K562 (cell line): Measurements from ENCODE around the gene UQCRH. TPM values are rescaled to one million over a fixed set of nuclear protein-coding genes. Genes with fewer than 3 reads are reported as not detected.

Source experiments
- ARHGAP35 ChIP-seq: fragments of 450-650 bp; IDR thresholded peaks from 2 replicates; pipeline ENCODE4 v1.6.1; 2018; ENCODE audit not compliant: partially characterized antibody
- BCL6 ChIP-seq: fragments of 250-450 bp; sonication (Bioruptor Pico); IDR thresholded peaks from 2 replicates; pipeline ENCODE4 v1.4.0; 2020
- BRF2 ChIP-seq: IDR thresholded peaks from 3 replicates; pipeline ENCODE4 v1.6.1; 2011; ENCODE audit warnings: borderline replicate concordance, mild to moderate bottlenecking; ENCODE audit not compliant: insufficient read length, insufficient read depth
- FOXA3 ChIP-seq, 2 experiments: fragments of 450-650 bp in 1 of 2; sonication (generic) in 1 of 2; formaldehyde crosslinking; IDR thresholded peaks in 1 of 2; conservative IDR thresholded peaks in 1 of 2; 2 replicates each; pipeline versions ENCODE4 v1.4.0 to v1.8.0; 2020 to 2022; ENCODE audit warnings: mild to moderate bottlenecking in 2 of 2, missing genetic modification reagents in 1 of 2
- FOXK2 ChIP-seq, 2 experiments: fragments of 450-650 bp; IDR thresholded peaks in 1 of 2; conservative IDR thresholded peaks in 1 of 2; 2 replicates each; pipeline ENCODE4 v1.6.1; 2016; ENCODE audit warnings: low read depth in 2 of 2, mild to moderate bottlenecking in 1 of 2
- GABPB2 ChIP-seq: fragments of 250-450 bp; sonication (Bioruptor Pico); conservative IDR thresholded peaks from 2 replicates; pipeline ENCODE4 v1.5.1; 2021; ENCODE audit warnings: mild to moderate bottlenecking
- HEY1 ChIP-seq: fragments of 250-450 bp; sonication (Bioruptor Pico); IDR thresholded peaks from 2 replicates; pipeline ENCODE4 v1.5.0; 2020; ENCODE audit warnings: mild to moderate bottlenecking, moderate library complexity, borderline replicate concordance
- ID3 ChIP-seq, 2 experiments: fragments of 250-450 bp in 1 of 2; fragments of 450-650 bp in 1 of 2; sonication (Bioruptor Pico) in 1 of 2; IDR thresholded peaks; 2 replicates each; pipeline versions ENCODE4 v1.6.1 to v1.8.0; 2016 to 2021; ENCODE audit warnings: mild to moderate bottlenecking in 2 of 2, moderate library complexity in 2 of 2, missing compliant biosample characterization in 1 of 2, missing genetic modification characterization in 1 of 2
- KDM4B ChIP-seq, 2 experiments: fragments of 450-650 bp in 1 of 2; sonication (generic) in 1 of 2; IDR thresholded peaks; 2 replicates each; pipeline ENCODE4 v1.6.1; 2016 to 2017; ENCODE audit warnings: borderline replicate concordance in 2 of 2, antibody characterized with exemption in 1 of 2, low read depth in 1 of 2, mild to moderate bottlenecking in 1 of 2
- MAX ChIP-seq: sonication (generic); formaldehyde crosslinking; IDR thresholded peaks from 2 replicates; pipeline ENCODE4 v1.9.0; 2022; ENCODE audit warnings: mild to moderate bottlenecking, missing genetic modification reagents
- MEF2D ChIP-seq: conservative IDR thresholded peaks from 2 replicates; pipeline ENCODE4 v1.6.1; 2016; ENCODE audit warnings: low read depth, missing genetic modification characterization, missing compliant biosample characterization
- MGA ChIP-seq: fragments of 450-650 bp; IDR thresholded peaks from 2 replicates; pipeline ENCODE4 v1.6.1; 2016; ENCODE audit warnings: mild to moderate bottlenecking, moderate library complexity
- PHB2 ChIP-seq: fragments of 450-650 bp; IDR thresholded peaks from 2 replicates; pipeline ENCODE4 v1.6.1; 2017; ENCODE audit warnings: low read depth
- SMARCA5 ChIP-seq: fragments of 450-650 bp; IDR thresholded peaks from 2 replicates; pipeline ENCODE4 v1.6.1; 2016
- ZSCAN32 ChIP-seq: fragments of 450-650 bp; formaldehyde crosslinking; IDR thresholded peaks from 2 replicates; pipeline ENCODE4 v1.4.0; 2020; ENCODE audit warnings: mild to moderate bottlenecking, moderate library complexity
- polyA plus RNA-seq, 8 experiments: library from polyadenylated mRNA; depleted of rRNA in 4 of 8; stranded (reverse) in 5 of 8; unstranded in 3 of 8; fragments of >200 nt; fragmentation: Nextera tagmentation in 2 of 8; fragmentation: Illumina TruSeq in 1 of 8; extraction: Ambion mirVana in 2 of 8; extraction: Trizol in 1 of 8; gene quantifications; 2 replicates each; pipeline versions ENCODE4 v1.2.1 to v1.2.3, GENCODE V29; 2011 to 2014; ENCODE audit warnings: inconsistent platforms in 1 of 8, missing spikeins in 1 of 8
- total RNA-seq, 7 experiments: library from RNA; depleted of rRNA in 6 of 7; stranded (reverse); fragments of >200 nt in 6 of 7; fragmentation: Illumina TruSeq in 2 of 7; extraction: Trizol in 2 of 7; gene quantifications; 2 replicates each; pipeline versions ENCODE4 v1.2.1 to v1.2.3, GENCODE V29; 2011 to 2021; ENCODE audit warnings: low replicate concordance in 1 of 7

The UQCRH gene
- total and polyA plus RNA-seq, 9 of the 15 experiments (the other 6 are each of a cell fraction or from before 2014, with no cell fraction given): 1,267 to 5,184 (median 2,410) TPM

GRCh38 chr1:46301406-46301807, 2.1 kb upstream of the UQCRH start (continued):
- TF ChIP-seq MGA (peak; percentile 84), ID3 (CRISPR knock-in tag; IDR thresholded peaks at IDR 0.05) (no peak), ID3 (tag; IDR thresholded peaks at IDR 0.05) (no peak), ARHGAP35 (no peak), BRF2 (no peak), KDM4B (IDR thresholded peaks at IDR 0.05; ENCODE audit: borderline replicate concordance in 2 of 2, low read depth in 1 of 2) (no peak), BCL6 (CRISPR knock-in tag) (no peak), GABPB2 (CRISPR knock-in tag) (no peak), MAX (CRISPR knock-in tag) (peak; percentile 60; the same call in 1 of the 2 replicates), FOXA3 (CRISPR knock-in tag; conservative IDR thresholded peaks at IDR 0.05 in 1 of 2, IDR thresholded peaks at IDR 0.05 in 1 of 2) (no peak), SMARCA5 (no peak), MEF2D (tag) (no peak), PHB2 (no peak), HEY1 (CRISPR knock-in tag) (no peak), ZSCAN32 (CRISPR knock-in tag) (no peak), FOXK2 (conservative IDR thresholded peaks at IDR 0.05 in 1 of 2, IDR thresholded peaks at IDR 0.05 in 1 of 2; ENCODE audit: low read depth in 2 of 2) (no peak)
